Measurements from ENCODE around the gene KIZ. TPM values are rescaled to one million over a fixed set of nuclear protein-coding genes. Genes with fewer than 3 reads are reported as not detected.

Gene KIZ
- total RNA-seq, 1 donor = 40.5 TPM

- Histone ChIP-seq H3K27me3 (ENCODE audit: insufficient read depth, low read length) (peaks cover 78% of the 10 kb centered on the region), H3K36me3 (ENCODE audit: insufficient read depth, low read length) (no peaks in the 10 kb centered on the region), H3K4me2 (ENCODE audit: insufficient read depth, low read length) (peak overlapping the region; percentile 60), H3K27ac (ENCODE audit: low read depth, low read length) (no peak overlapping the region), H3K79me2 (ENCODE audit: insufficient read depth, low read length) (no peaks in the 10 kb centered on the region), H2AFZ (ENCODE audit: low read length) (peak overlapping the region; percentile 10), H3K9me3 (ENCODE audit: low read depth, low read length) (no peaks in the 10 kb centered on the region), H3K4me3 (ENCODE audit: insufficient read depth, low read length) (no peak overlapping the region), H3K4me1 (ENCODE audit: insufficient read depth, low read length) (peaks cover 4% of the 10 kb centered on the region), H4K20me1 (ENCODE audit: insufficient read depth, low read length) (no peaks in the 10 kb centered on the region)
- peak; percentile 60 for DNase-seq (ENCODE audit: insufficient read length, low spot score, missing footprints)
- TF ChIP-seq CTCF (IDR thresholded peaks at IDR 0.05; ENCODE audit: extremely low read depth, low read depth, low read length) = no peak
Observed at GRCh38 chr20:21100578-21101452, 25.1 kb upstream of the KIZ start.

GRCh38 chr20:21101453-21101931 lies 24.4 kb upstream of the KIZ start:
- Histone ChIP-seq H3K4me1 (ENCODE audit: insufficient read depth, low read length) (peaks cover 4% of the 10 kb centered on the region), H3K79me2 (ENCODE audit: insufficient read depth, low read length) (no peaks in the 10 kb centered on the region), H3K27ac (ENCODE audit: low read depth, low read length) (no peak overlapping the region), H2AFZ (ENCODE audit: low read length) (no peak overlapping the region), H3K9me3 (ENCODE audit: low read depth, low read length) (no peaks in the 10 kb centered on the region), H3K36me3 (ENCODE audit: insufficient read depth, low read length) (no peaks in the 10 kb centered on the region), H3K4me3 (ENCODE audit: insufficient read depth, low read length) (no peak overlapping the region), H3K4me2 (ENCODE audit: insufficient read depth, low read length) (no peak overlapping the region), H4K20me1 (ENCODE audit: insufficient read depth, low read length) (no peaks in the 10 kb centered on the region), H3K27me3 (ENCODE audit: insufficient read depth, low read length) (peaks cover 85% of the 10 kb centered on the region)
- no peak for TF ChIP-seq CTCF (IDR thresholded peaks at IDR 0.05; ENCODE audit: extremely low read depth, low read depth, low read length)
- DNase-seq (ENCODE audit: insufficient read length, low spot score, missing footprints) = peak; percentile 75

GRCh38 chr20:21101932-21102575 lies 23.8 kb upstream of the KIZ start:
- no peak overlapping the region for H3K4me2 ChIP-seq (ENCODE audit: insufficient read depth, low read length)
- H3K36me3 ChIP-seq (ENCODE audit: insufficient read depth, low read length) = no peaks in the 10 kb centered on the region
- peak overlapping the region; percentile 22 for H2AFZ ChIP-seq (ENCODE audit: low read length)

More at GRCh38 chr20:21101932-21102575, 23.8 kb upstream of the KIZ start:
- no peak for TF ChIP-seq CTCF (IDR thresholded peaks at IDR 0.05; ENCODE audit: extremely low read depth, low read depth, low read length)
- Histone ChIP-seq H3K4me3 (ENCODE audit: insufficient read depth, low read length) (no peak overlapping the region), H3K27ac (ENCODE audit: low read depth, low read length) (no peak overlapping the region), H3K27me3 (ENCODE audit: insufficient read depth, low read length) (peaks cover 90% of the 10 kb centered on the region), H3K79me2 (ENCODE audit: insufficient read depth, low read length) (no peaks in the 10 kb centered on the region), H4K20me1 (ENCODE audit: insufficient read depth, low read length) (no peaks in the 10 kb centered on the region), H3K4me1 (ENCODE audit: insufficient read depth, low read length) (peaks cover 4% of the 10 kb centered on the region), H3K9me3 (ENCODE audit: low read depth, low read length) (no peaks in the 10 kb centered on the region)
- peak; percentile 56 for DNase-seq (ENCODE audit: insufficient read length, low spot score, missing footprints)
